HG02973 (cell line): ENCODE results near the gene TMEM19.

Experiments
- ATAC-seq: cut with Tn5 transposase; IDR thresholded peaks from one replicate; pipeline ENCODE4 v1.9.1; 2021; ENCODE audit warnings: moderate library complexity; ENCODE audit not compliant: unreplicated experiment

TMEM19 gene

GRCh38 chr12:71685914-71686657 is at the start of gene TMEM19:
TSS of gene TMEM19 (plus strand) at chr12:71686082. CDS start at chr12:71686681, 599 bp downstream.
- ATAC-seq = peak; percentile 85

GRCh38 chr12:71636704-71637115 is 49.2 kb upstream of the TMEM19 start:
- ATAC-seq = peak; percentile 50

- ATAC-seq = no peak
Observed at GRCh38 chr12:71638499-71638898, 47.4 kb upstream of the TMEM19 start.

GRCh38 chr12:71639341-71639760 is 46.5 kb upstream of the TMEM19 start:
- peak; percentile 40 for ATAC-seq

GRCh38 chr12:71640316-71640715 is 45.6 kb upstream of the TMEM19 start:
- no peak for ATAC-seq

GRCh38 chr12:71641390-71641789 is 44.5 kb upstream of the TMEM19 start:
- no peak for ATAC-seq

GRCh38 chr12:71642264-71642663 is 43.6 kb upstream of the TMEM19 start:
- peak; percentile 75 for ATAC-seq

GRCh38 chr12:71645268-71645667 is 40.6 kb upstream of the TMEM19 start:
- no peak for ATAC-seq

- ATAC-seq = no peak
Observed at GRCh38 chr12:71646512-71646911, 39.4 kb upstream of the TMEM19 start.

GRCh38 chr12:71648537-71648936 is 37.3 kb upstream of the TMEM19 start:
- no peak for ATAC-seq

- ATAC-seq = no peak
Observed at GRCh38 chr12:71649401-71649800, 36.5 kb upstream of the TMEM19 start.

- ATAC-seq = no peak
Observed at GRCh38 chr12:71652656-71653055, 33.2 kb upstream of the TMEM19 start.

- ATAC-seq = no peak
Observed at GRCh38 chr12:71653137-71653536, 32.7 kb upstream of the TMEM19 start.

GRCh38 chr12:71654200-71654599 is 31.7 kb upstream of the TMEM19 start:
- no peak for ATAC-seq

- no peak for ATAC-seq
Observed at GRCh38 chr12:71655495-71655894, 30.4 kb upstream of the TMEM19 start.

- ATAC-seq = no peak
Observed at GRCh38 chr12:71655907-71656306, 30.0 kb upstream of the TMEM19 start.

- ATAC-seq = no peak
Observed at GRCh38 chr12:71656740-71657139, 29.1 kb upstream of the TMEM19 start.

- ATAC-seq = no peak
Observed at GRCh38 chr12:71661977-71662530, 23.8 kb upstream of the TMEM19 start.

GRCh38 chr12:71662849-71663560 is 22.9 kb upstream of the TMEM19 start:
- peak; percentile 39 for ATAC-seq

GRCh38 chr12:71663561-71664410 is 22.1 kb upstream of the TMEM19 start, which contains the start of the genes THAP2 and ZFC3H1:
TSS of gene THAP2 (plus strand) at chr12:71664301. CDS start at chr12:71664510, 209 bp downstream.
TSS of gene ZFC3H1 (minus strand) at chr12:71663848. CDS start at chr12:71663610, 238 bp downstream.
- peak; percentile 93 for ATAC-seq
